HT1080 (cell line): Measurements from ENCODE around the gene FAM180A. TPM values are rescaled to one million over a fixed set of nuclear protein-coding genes. Genes with fewer than 3 reads are reported as not detected.

Source experiments
- DNase-seq: peaks from one replicate; pipeline ENCODE4 v3.0.0-alpha.2; 2015; ENCODE audit warnings: low read depth
- total RNA-seq: library from RNA; depleted of rRNA; stranded (reverse); fragments of >200 nt; shearing (Covaris generic); gene quantifications from 2 replicates; pipeline ENCODE4 v1.2.3, GENCODE V29; 2014

Gene FAM180A
- total RNA-seq, 1 experiment from 2014 or later: not detected

GRCh38 chr7:135771961-135772638, 23.5 kb upstream of the FAM180A start:
- peak; percentile 68 for DNase-seq

GRCh38 chr7:135771051-135771450, 22.4 kb upstream of the FAM180A start:
- DNase-seq: no peak

- DNase-seq: no peak
These were observed 21.6 kb upstream of the FAM180A start for GRCh38 chr7:135770139-135770710.

- no peak for DNase-seq
These were observed 20.6 kb upstream of the FAM180A start for GRCh38 chr7:135769005-135769802.

DNA sequence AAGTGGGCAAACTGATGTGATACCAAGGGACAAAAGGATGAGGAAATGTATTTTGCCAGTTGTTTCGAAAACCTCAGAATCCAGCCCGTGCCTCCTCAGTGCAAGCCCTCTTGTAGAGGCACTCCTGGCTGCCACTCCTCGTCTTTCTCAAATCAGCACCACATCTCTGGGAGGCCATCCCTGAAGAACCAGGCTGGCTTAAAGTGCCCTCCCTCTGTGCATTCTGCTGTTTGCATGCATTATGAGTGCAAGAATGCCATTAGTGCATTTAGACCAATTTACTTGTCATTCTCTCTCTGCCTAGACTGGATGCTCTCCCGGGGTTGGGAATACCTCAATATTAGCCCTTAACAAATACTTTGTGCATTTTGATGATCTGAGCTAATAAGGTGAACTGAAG, 19.9 kb upstream of the FAM180A start:
- DNase-seq: no peak

DNA sequence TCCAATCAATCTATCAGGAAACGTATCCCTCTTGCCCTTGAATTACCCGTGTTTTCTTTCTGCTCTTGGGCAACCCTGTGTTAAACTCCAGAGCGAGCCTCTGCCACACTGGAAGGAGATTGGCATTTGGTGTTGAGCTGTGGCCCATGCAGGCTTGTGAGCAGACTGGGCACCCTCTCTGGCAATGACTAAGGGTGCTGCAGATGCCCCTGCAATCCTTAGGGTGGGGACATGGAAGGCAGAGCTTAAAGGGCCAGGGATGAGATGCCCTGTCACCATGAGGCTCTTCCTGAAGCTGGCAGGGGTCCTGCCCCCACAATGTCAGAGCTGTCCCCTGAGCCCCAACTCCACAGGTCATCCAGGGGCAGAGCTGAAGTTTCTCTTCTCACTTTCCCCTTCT, 19.5 kb upstream of the FAM180A start:
- DNase-seq: no peak

- no peak for DNase-seq
These were observed 14.6 kb upstream of the FAM180A start for GRCh38 chr7:135763261-135763660.

- DNase-seq: peak; percentile 72
These were observed 13.3 kb upstream of the FAM180A start for GRCh38 chr7:135761751-135762488.

DNA sequence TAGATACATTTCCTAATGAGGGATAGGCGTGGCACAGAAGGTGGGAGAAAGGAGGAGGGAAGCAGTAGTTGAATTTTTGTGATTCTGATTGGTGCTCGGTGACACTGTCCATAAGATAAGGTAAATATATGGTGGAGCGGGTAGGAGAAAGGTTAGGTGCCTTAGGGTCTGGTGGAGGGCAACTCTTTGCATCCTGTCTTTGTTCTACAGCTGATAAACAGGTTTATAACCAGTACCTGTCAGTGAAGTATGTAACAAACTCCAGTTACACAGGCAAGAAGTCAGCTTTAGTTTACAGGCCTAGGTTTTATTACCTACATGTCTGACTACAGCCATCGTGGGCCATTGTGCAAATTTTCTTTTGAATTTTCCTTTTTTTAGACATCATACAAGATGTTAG, 10.9 kb upstream of the FAM180A start:
- DNase-seq: no peak

DNA sequence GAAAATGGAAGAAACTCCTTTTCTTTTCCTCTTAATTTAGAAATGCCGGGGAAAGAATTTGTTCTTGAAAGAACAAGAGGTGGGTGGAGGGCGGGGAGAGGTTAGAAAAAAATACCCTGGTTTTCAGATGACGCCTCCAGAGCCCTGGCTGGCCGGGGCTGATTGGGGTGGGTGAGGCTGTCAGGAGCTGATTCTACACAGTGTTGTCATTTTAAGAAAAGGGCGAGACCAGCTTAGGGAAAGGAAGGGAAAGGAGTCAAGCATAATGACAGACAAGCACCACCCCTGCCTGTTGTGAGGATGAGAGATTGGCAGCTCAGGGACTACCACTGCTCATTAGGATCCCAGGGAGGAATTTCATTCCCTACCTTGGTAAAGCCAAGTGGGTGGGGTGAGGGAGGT, 9.9 kb upstream of the FAM180A start:
- peak; percentile 42 for DNase-seq

- DNase-seq: peak; percentile 59
These were observed 9.3 kb upstream of the FAM180A start for GRCh38 chr7:135757719-135758411.

- DNase-seq: no peak
These were observed 7.6 kb upstream of the FAM180A start for GRCh38 chr7:135756191-135756590.

GRCh38 chr7:135755351-135755753, 6.7 kb upstream of the FAM180A start:
- DNase-seq: no peak

GRCh38 chr7:135753616-135754413, 5.2 kb upstream of the FAM180A start:
- DNase-seq: no peak

GRCh38 chr7:135747366-135747765, 1.2 kb downstream of the FAM180A start:
- no peak for DNase-seq

DNA sequence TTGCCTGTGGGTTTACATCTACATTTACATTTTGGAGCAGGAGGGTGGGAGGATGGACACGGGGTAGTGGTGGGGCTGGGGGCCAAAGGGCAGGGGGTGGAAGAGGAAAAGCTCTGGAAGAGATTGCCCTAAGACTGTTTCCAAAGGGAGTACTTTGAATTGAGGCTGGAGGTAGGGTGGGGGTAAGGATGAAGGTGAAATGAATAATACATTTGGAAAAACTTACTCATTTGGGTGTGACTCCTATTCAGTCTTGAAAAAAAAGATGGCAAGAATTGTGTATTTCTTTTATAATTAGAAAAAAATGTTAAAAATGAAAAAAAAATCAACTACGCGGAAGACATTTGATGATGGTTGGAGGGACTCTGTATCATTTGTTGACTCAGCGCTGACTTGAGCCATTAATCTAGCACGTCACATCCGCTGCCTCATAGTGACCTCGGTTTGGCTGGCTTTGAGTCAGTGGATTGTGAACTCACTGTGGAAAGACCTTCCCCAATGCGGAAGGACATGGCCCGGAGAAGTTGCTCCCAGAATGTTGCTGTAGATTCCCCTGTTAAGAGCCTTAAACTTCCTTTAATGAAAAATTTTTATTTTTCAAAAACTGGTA, 2.8 kb downstream of the FAM180A start:
- DNase-seq: peak; percentile 97

GRCh38 chr7:135744938-135745702, 3.5 kb downstream of the FAM180A start:
- peak; percentile 93 for DNase-seq

- no peak for DNase-seq
These were observed 4.5 kb downstream of the FAM180A start for GRCh38 chr7:135743907-135744731.
